ENCODE results near the gene SNRPE.
A peak's percentile ranks its signal among the peaks of the same experiment; 100 is the strongest.
"Not testable (repeated sequence)": the region's sequence is repeated elsewhere in the genome, so short reads cannot be mapped to it uniquely, and the experiment has no call there.

Gene SNRPE

GRCh38 chr1:203828002-203828401 is 33.4 kb upstream of the SNRPE start:
- peak overlapping the region in 1 of 3 experiments; percentile 14 for H3K27ac Mint-ChIP-seq
- no peaks in the 10 kb centered on the region for H3K27me3 Mint-ChIP-seq (ENCODE audit: low read depth)
- H3K4me1 Mint-ChIP-seq: no peaks in the 10 kb centered on the region
- H3K36me3 Mint-ChIP-seq (ENCODE audit: low read depth): peaks cover 77% of the 10 kb centered on the region
- H3K4me3 Mint-ChIP-seq: no peak overlapping the region
- TF ChIP-seq CTCF (IDR thresholded peaks at IDR 0.05; ENCODE audit: unreplicated experiment in 3 of 3): no peak
- H3K9me3 Mint-ChIP-seq: no peaks in the 10 kb centered on the region

DNA sequence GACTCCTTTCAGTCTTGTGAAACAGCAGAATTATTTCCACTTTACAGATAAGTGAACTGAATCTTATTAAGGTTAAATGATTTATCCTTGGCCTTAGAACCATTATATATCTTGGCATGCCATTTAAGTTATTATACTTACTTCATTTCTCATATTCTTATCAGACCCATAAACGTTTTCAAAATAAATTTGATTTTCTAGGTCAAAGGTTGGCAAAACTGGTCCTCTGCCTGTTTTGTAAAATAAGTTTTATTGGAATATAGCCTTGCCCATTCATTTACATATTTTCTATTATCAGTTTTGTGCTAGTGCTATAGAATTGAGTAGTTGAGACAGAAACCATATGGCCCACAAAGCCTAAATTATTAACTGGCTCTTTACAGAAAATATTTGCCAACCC is 32.9 kb upstream of the SNRPE start:
- Mint-ChIP-seq H3K36me3 (ENCODE audit: low read depth) (peaks cover 76% of the 10 kb centered on the region), H3K4me1 (no peaks in the 10 kb centered on the region), H3K9me3 (no peaks in the 10 kb centered on the region), H3K27me3 (ENCODE audit: low read depth) (no peaks in the 10 kb centered on the region), H3K4me3 (no peak overlapping the region), H3K27ac (no peak overlapping the region)
- TF ChIP-seq CTCF (IDR thresholded peaks at IDR 0.05; ENCODE audit: unreplicated experiment in 3 of 3): no peak

- peaks cover 77% of the 10 kb centered on the region for H3K36me3 Mint-ChIP-seq (ENCODE audit: low read depth)
Observed at GRCh38 chr1:203829247-203829646, 32.2 kb upstream of the SNRPE start.

GRCh38 chr1:203835476-203835875 is 25.9 kb upstream of the SNRPE start:
- peaks cover 87% of the 10 kb centered on the region for H3K36me3 Mint-ChIP-seq (ENCODE audit: low read depth)
- no peak overlapping the region for H3K4me3 Mint-ChIP-seq
- no peaks in the 10 kb centered on the region for H3K9me3 Mint-ChIP-seq
- no peaks in the 10 kb centered on the region for H3K27me3 Mint-ChIP-seq (ENCODE audit: low read depth)
- H3K27ac Mint-ChIP-seq: no peak overlapping the region
- no peak for TF ChIP-seq CTCF (IDR thresholded peaks at IDR 0.05; ENCODE audit: unreplicated experiment in 3 of 3)
- peaks cover 14% of the 10 kb centered on the region for H3K4me1 Mint-ChIP-seq

More at GRCh38 chr1:203829247-203829646, 32.2 kb upstream of the SNRPE start:
- not testable (repeated sequence) for H3K9me3 Mint-ChIP-seq; H3K4me3 Mint-ChIP-seq; H3K27ac Mint-ChIP-seq; H3K4me1 Mint-ChIP-seq; H3K27me3 Mint-ChIP-seq (ENCODE audit: low read depth)

- peak overlapping the region; percentile 76 to 87 (median 83) for H3K27ac Mint-ChIP-seq
Observed at GRCh38 chr1:203839081-203839480, 22.3 kb upstream of the SNRPE start.

GRCh38 chr1:203840208-203840808 is 21.1 kb upstream of the SNRPE start:
- Mint-ChIP-seq H3K27ac (no peak overlapping the region), H3K4me3 (no peak overlapping the region), H3K27me3 (ENCODE audit: low read depth) (no peaks in the 10 kb centered on the region), H3K9me3 (no peaks in the 10 kb centered on the region), H3K36me3 (ENCODE audit: low read depth) (peaks cover 91% of the 10 kb centered on the region), H3K4me1 (peaks cover 14% of the 10 kb centered on the region)
- no peak for TF ChIP-seq CTCF (IDR thresholded peaks at IDR 0.05; ENCODE audit: unreplicated experiment in 3 of 3)

More at GRCh38 chr1:203839081-203839480, 22.3 kb upstream of the SNRPE start:
- peaks cover 89% of the 10 kb centered on the region for H3K36me3 Mint-ChIP-seq (ENCODE audit: low read depth)
- H3K4me3 Mint-ChIP-seq: no peak overlapping the region
- TF ChIP-seq CTCF (IDR thresholded peaks at IDR 0.05; ENCODE audit: unreplicated experiment in 3 of 3): no peak
- no peaks in the 10 kb centered on the region for H3K27me3 Mint-ChIP-seq (ENCODE audit: low read depth)
- peaks cover 14% of the 10 kb centered on the region for H3K4me1 Mint-ChIP-seq
- H3K9me3 Mint-ChIP-seq: no peaks in the 10 kb centered on the region

All from nephron (organoid).